WERI-Rb-1 (cell line): ENCODE measurements around the gene FBXW4.
A peak's percentile ranks its signal among the peaks of the same experiment; 100 is the strongest.

Experiments used
- DNase-seq: peaks from one replicate; pipeline ENCODE4 v3.0.0-alpha.2; 2020
- H3K27ac ChIP-seq: fragments of 250-450 bp; sonication (Bioruptor Pico); 2 replicates; pipeline ENCODE4 v1.5.1; 2020; ENCODE audit warnings: mild to moderate bottlenecking, moderate library complexity
- H3K27me3 ChIP-seq: fragments of 250-450 bp; sonication (Bioruptor Pico); 2 replicates; pipeline ENCODE4 v1.5.1; 2021; ENCODE audit warnings: mild to moderate bottlenecking, low read depth, moderate library complexity; ENCODE audit not compliant: insufficient read depth, severe bottlenecking
- H3K36me3 ChIP-seq: fragments of 250-450 bp; sonication (Bioruptor Pico); 2 replicates; pipeline ENCODE4 v1.5.1; 2020; ENCODE audit warnings: mild to moderate bottlenecking, moderate library complexity
- H3K4me3 ChIP-seq: 2 replicates; pipeline ENCODE4 v1.5.1; 2011; ENCODE audit warnings: low read depth, mild to moderate bottlenecking, control low read depth, low read length
- H3K9me3 ChIP-seq: fragments of 250-450 bp; sonication (Bioruptor Pico); 2 replicates; pipeline ENCODE4 v1.5.1; 2021; ENCODE audit warnings: mild to moderate bottlenecking, moderate library complexity; ENCODE audit not compliant: severe bottlenecking
- TF ChIP-seq, protein P1 (sequence below): IDR thresholded peaks from 2 replicates; pipeline ENCODE4 v1.5.1; 2011; ENCODE audit warnings: low read depth, mild to moderate bottlenecking, control low read depth, inconsistent platforms, low read length

The FBXW4 gene

DNA sequence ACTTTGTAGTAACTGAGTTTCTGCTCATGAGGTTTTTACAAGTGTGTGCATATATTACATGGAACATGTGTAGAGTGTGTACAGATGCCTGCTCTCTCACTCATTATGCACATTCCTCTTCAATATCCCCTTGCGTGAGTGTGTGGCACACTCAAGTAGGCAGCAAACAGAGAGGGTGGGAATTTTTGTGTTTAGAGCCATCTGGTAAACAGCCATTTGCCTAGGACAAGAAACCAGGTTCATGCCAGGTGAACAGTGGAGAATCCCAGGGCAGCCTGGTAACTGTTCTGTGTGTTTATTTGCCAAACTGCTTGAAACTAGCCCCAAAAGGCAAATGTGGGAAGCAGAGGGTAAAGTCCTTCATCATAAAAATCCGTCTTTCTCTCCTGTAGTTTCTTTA is 19.9 kb downstream of the FBXW4 start:
- TF ChIP-seq, protein P1, sequence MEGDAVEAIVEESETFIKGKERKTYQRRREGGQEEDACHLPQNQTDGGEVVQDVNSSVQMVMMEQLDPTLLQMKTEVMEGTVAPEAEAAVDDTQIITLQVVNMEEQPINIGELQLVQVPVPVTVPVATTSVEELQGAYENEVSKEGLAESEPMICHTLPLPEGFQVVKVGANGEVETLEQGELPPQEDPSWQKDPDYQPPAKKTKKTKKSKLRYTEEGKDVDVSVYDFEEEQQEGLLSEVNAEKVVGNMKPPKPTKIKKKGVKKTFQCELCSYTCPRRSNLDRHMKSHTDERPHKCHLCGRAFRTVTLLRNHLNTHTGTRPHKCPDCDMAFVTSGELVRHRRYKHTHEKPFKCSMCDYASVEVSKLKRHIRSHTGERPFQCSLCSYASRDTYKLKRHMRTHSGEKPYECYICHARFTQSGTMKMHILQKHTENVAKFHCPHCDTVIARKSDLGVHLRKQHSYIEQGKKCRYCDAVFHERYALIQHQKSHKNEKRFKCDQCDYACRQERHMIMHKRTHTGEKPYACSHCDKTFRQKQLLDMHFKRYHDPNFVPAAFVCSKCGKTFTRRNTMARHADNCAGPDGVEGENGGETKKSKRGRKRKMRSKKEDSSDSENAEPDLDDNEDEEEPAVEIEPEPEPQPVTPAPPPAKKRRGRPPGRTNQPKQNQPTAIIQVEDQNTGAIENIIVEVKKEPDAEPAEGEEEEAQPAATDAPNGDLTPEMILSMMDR: no peak

DNA sequence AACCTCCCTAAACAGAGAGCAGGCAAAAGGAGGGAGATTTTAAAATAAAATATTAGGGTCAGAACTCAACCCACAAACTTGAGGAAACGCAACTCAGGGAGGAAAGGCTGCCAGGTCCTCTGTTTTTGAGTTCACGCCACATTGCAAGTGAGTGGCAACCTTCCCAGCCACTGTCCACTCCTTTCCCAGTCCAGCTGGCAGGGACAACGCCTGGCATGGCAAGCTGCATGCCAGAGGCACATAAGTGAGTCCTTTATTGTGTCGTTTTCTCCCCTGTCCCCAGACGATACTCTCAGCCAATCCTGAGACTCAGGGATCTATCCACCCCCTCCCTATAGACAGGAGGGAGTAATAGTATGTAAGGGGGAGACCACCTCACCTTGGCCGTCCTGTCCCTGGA is 22.4 kb downstream of the FBXW4 start:
- peaks cover 15% of the 10 kb centered on the region for H3K36me3 ChIP-seq
- no peak overlapping the region for H3K27ac ChIP-seq
- H3K9me3 ChIP-seq: no peaks in the 10 kb centered on the region
- DNase-seq: no peak
- H3K27me3 ChIP-seq: no peaks in the 10 kb centered on the region
- TF ChIP-seq, protein P1: no peak
- H3K4me3 ChIP-seq: no peak overlapping the region

More for the DNA sequence above, 19.9 kb downstream of the FBXW4 start:
- H3K27ac ChIP-seq: no peak overlapping the region
- no peaks in the 10 kb centered on the region for H3K27me3 ChIP-seq
- no peak overlapping the region for H3K4me3 ChIP-seq
- H3K36me3 ChIP-seq: peaks cover 4% of the 10 kb centered on the region
- no peaks in the 10 kb centered on the region for H3K9me3 ChIP-seq
- no peak for DNase-seq

DNA sequence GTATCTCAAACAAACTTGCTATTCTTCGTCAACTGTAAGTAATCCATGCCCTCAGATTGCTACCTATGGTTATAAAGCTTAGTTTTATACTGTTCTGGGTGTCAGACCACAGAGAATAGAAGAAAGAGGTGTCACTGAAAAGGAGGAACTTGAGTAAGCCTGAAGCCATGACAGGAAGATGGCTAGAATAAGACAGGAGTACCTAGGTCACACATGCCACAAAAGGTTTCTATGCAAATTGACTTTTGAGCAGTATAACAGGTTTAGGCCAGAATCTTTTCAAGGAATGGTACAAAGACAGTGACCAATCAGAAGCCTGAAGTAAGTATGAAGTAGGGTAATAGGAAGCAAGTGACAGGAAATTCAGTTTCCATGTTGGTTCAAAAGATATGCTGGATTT is 23.5 kb downstream of the FBXW4 start:
- TF ChIP-seq, protein P1: no peak
- Histone ChIP-seq H3K27ac (no peak overlapping the region), H3K36me3 (peaks cover 16% of the 10 kb centered on the region), H3K27me3 (no peaks in the 10 kb centered on the region), H3K4me3 (no peak overlapping the region), H3K9me3 (no peaks in the 10 kb centered on the region)
- no peak for DNase-seq

DNA sequence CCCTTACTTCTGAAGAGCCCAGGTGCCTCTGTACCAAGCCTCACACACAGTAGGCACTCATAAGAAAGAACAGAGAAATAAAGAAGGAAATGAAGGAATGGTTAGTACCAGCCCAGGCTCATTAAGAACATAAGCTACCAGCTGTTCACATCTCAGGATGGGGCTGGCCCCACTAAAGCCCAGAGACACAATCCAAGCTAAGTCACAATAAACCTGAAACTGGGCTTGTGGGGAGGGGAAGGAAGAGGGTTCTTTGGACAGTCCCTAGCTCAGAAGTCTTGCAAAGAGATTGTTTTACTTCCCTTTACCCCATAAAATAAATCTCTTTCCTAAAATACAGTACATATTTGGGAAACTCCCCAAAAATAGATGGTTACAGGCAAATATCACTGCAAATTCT is 24.3 kb downstream of the FBXW4 start:
- TF ChIP-seq, protein P1: no peak
- Histone ChIP-seq H3K27me3 (no peaks in the 10 kb centered on the region), H3K9me3 (no peaks in the 10 kb centered on the region), H3K27ac (no peak overlapping the region), H3K36me3 (peaks cover 16% of the 10 kb centered on the region), H3K4me3 (no peak overlapping the region)
- peak; percentile 18 for DNase-seq

DNA sequence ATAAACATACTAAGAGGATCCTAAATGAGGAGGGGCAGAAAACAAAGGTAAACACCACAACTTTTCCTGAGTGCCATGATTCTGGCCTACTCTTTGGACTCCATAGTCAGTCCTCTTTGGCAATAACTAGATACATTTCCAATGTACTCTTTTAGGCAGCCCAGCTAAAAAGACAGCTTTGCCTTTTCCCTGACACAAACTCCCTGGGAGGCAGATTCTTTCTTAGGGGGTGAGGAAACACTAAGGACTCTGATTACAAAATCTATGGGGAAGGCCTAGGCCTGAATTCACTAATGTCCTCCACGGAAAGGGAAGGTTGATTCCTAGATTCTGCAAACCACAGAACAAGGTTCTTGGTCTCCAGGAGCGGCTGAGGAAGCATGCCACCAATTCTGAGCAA is 25.8 kb downstream of the FBXW4 start:
- H3K27ac ChIP-seq: no peak overlapping the region
- TF ChIP-seq, protein P1: no peak
- no peak for DNase-seq
- peaks cover 18% of the 10 kb centered on the region for H3K36me3 ChIP-seq
- no peaks in the 10 kb centered on the region for H3K27me3 ChIP-seq
- no peaks in the 10 kb centered on the region for H3K9me3 ChIP-seq
- H3K4me3 ChIP-seq: no peak overlapping the region

DNA sequence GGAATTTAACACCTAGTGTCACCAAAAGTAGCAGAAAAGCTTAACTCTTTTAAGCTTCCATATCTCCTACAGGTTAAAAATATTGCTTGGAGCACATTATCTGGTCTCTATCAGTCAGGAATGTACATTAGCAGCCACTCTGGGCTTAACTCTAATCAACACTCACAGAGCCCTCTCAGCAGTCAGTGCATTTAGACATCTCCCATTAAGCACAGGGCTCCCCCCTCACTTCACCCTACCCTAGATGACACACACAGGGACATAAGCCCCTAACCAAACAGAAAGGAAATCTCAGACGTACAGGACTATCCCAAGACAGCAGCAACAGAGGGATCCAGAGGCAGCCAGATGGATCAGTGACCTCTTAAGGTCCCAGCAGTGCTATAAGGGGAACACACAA is 26.4 kb downstream of the FBXW4 start:
- peaks cover 21% of the 10 kb centered on the region for H3K36me3 ChIP-seq
- TF ChIP-seq, protein P1: no peak

More for the DNA sequence above, 26.4 kb downstream of the FBXW4 start:
- Histone ChIP-seq H3K27me3 (no peaks in the 10 kb centered on the region), H3K4me3 (no peak overlapping the region), H3K9me3 (no peaks in the 10 kb centered on the region), H3K27ac (no peak overlapping the region)
- peak; percentile 25 for DNase-seq
